H9 (cell line): ENCODE data around the gene ANKUB1. TPM values are rescaled to one million over a fixed set of nuclear protein-coding genes. Genes with fewer than 3 reads are reported as not detected.

Experiments
- DNase-seq: peaks from one replicate; pipeline ENCODE4 v3.0.0-alpha.2; 2017
- H2AFZ ChIP-seq: one replicate; pipeline ENCODE4 v1.6.1; 2013; ENCODE audit warnings: mild to moderate bottlenecking, low read length, control low read depth, moderate library complexity
- H2AK5ac ChIP-seq: 2 replicates; pipeline ENCODE4 v1.6.1; 2013; ENCODE audit warnings: low read length, control low read depth, mixed read lengths; ENCODE audit not compliant: insufficient read length
- H2BK120ac ChIP-seq: one replicate; pipeline ENCODE4 v1.6.1; 2013; ENCODE audit warnings: low read depth, mild to moderate bottlenecking, low read length, control low read depth, inconsistent platforms; ENCODE audit not compliant: poor library complexity, severe bottlenecking
- H2BK12ac ChIP-seq: 2 replicates; pipeline ENCODE4 v1.6.1; 2013; ENCODE audit warnings: low read length, control low read depth, mixed read lengths, low read depth; ENCODE audit not compliant: insufficient read length
- H2BK15ac ChIP-seq: 2 replicates; pipeline ENCODE4 v1.6.1; 2013; ENCODE audit warnings: low read depth, low read length, control low read depth
- H2BK20ac ChIP-seq: one replicate; pipeline ENCODE4 v1.6.1; 2013; ENCODE audit warnings: low read depth, mild to moderate bottlenecking, low read length, control low read depth, inconsistent platforms; ENCODE audit not compliant: poor library complexity, severe bottlenecking
- H2BK5ac ChIP-seq: 2 replicates; pipeline ENCODE4 v1.6.1; 2013; ENCODE audit warnings: low read length, control low read depth, mixed read lengths; ENCODE audit not compliant: insufficient read length
- H3K14ac ChIP-seq: 2 replicates; pipeline ENCODE4 v1.6.1; 2013; ENCODE audit warnings: low read length, control low read depth; ENCODE audit not compliant: insufficient read depth
- H3K18ac ChIP-seq: 2 replicates; pipeline ENCODE4 v1.6.1; 2013; ENCODE audit warnings: low read depth, mild to moderate bottlenecking, mixed read lengths, low read length, control low read depth; ENCODE audit not compliant: insufficient read length
- H3K23ac ChIP-seq: 2 replicates; pipeline ENCODE4 v1.6.1; 2013; ENCODE audit warnings: low read length, control low read depth, mixed read lengths, low read depth; ENCODE audit not compliant: insufficient read length
- H3K23me2 ChIP-seq: 2 replicates; pipeline ENCODE4 v1.6.1; 2013; ENCODE audit warnings: low read depth, mild to moderate bottlenecking, mixed read lengths, low read length, control low read depth; ENCODE audit not compliant: insufficient read length, poor library complexity, severe bottlenecking
- H3K27ac ChIP-seq: 2 replicates; pipeline ENCODE4 v1.5.1; 2013; ENCODE audit warnings: low read length, control low read depth, mixed read lengths, low read depth; ENCODE audit not compliant: insufficient read length
- H3K27me3 ChIP-seq: 2 replicates; pipeline ENCODE4 v1.6.1; 2013; ENCODE audit warnings: low read length, control low read depth, inconsistent platforms; ENCODE audit not compliant: insufficient read depth
- H3K4ac ChIP-seq: 2 replicates; pipeline ENCODE4 v1.6.1; 2013; ENCODE audit warnings: low read depth, mild to moderate bottlenecking, control low read depth, inconsistent platforms, low read length, moderate library complexity
- H3K4me1 ChIP-seq: 2 replicates; pipeline ENCODE4 v1.6.1; 2013; ENCODE audit warnings: low read length, control low read depth, inconsistent platforms; ENCODE audit not compliant: insufficient read depth
- H3K4me2 ChIP-seq: 2 replicates; pipeline ENCODE4 v1.6.1; 2013; ENCODE audit warnings: low read length, control low read depth, mixed read lengths; ENCODE audit not compliant: insufficient read length, insufficient read depth
- H3K56ac ChIP-seq: 2 replicates; pipeline ENCODE4 v1.6.1; 2013; ENCODE audit warnings: low read depth, mild to moderate bottlenecking, mixed read lengths, low read length, control low read depth; ENCODE audit not compliant: insufficient read length
- H3K79me1 ChIP-seq: 2 replicates; pipeline ENCODE4 v1.6.1; 2013; ENCODE audit warnings: low read depth, mild to moderate bottlenecking, moderate library complexity, low read length, control low read depth, inconsistent platforms; ENCODE audit not compliant: insufficient read depth, poor library complexity, severe bottlenecking
- H3K79me2 ChIP-seq: 2 replicates; pipeline ENCODE4 v1.6.1; 2013; ENCODE audit warnings: low read length, control low read depth, inconsistent platforms; ENCODE audit not compliant: insufficient read depth
- H3K9ac ChIP-seq: 2 replicates; pipeline ENCODE4 v1.6.1; 2013; ENCODE audit warnings: low read length, control low read depth, mixed read lengths; ENCODE audit not compliant: insufficient read length; ENCODE audit errors: extremely low read depth
- H3K9me3 ChIP-seq: one replicate; pipeline ENCODE4 v1.6.1; 2013; ENCODE audit warnings: low read depth, low read length, inconsistent platforms; ENCODE audit not compliant: control insufficient read depth
- H3T11ph ChIP-seq: one replicate; pipeline ENCODE4 v1.6.1; 2013; ENCODE audit warnings: mild to moderate bottlenecking, low read length, control low read depth, inconsistent platforms
- H4K20me1 ChIP-seq: one replicate; pipeline ENCODE4 v1.6.1; 2013; ENCODE audit not compliant: control insufficient read depth, insufficient read length, insufficient read depth
- H4K5ac ChIP-seq: 2 replicates; pipeline ENCODE4 v1.6.1; 2013; ENCODE audit warnings: low read depth, mild to moderate bottlenecking, mixed read lengths, low read length, control low read depth; ENCODE audit not compliant: insufficient read length
- H4K8ac ChIP-seq: replicated peaks from 2 replicates; pipeline ENCODE4 v1.6.1; 2013; ENCODE audit warnings: low read length, control low read depth, mixed read lengths, low read depth; ENCODE audit not compliant: insufficient read length
- H4K91ac ChIP-seq: 2 replicates; pipeline ENCODE4 v1.6.1; 2013; ENCODE audit warnings: low read depth, mild to moderate bottlenecking, moderate library complexity, mixed read lengths, low read length, control low read depth; ENCODE audit not compliant: insufficient read length
- H3K27ac Mint-ChIP-seq, 3 experiments: 2 replicates in 2 of 3; 3 replicates in 1 of 3; pipeline ENCODE4 v1.8.0; 2020 to 2021; ENCODE audit warnings: mixed read lengths in 3 of 3, mild to moderate bottlenecking in 1 of 3, moderate library complexity in 1 of 3
- H3K27me3 Mint-ChIP-seq: 2 replicates; pipeline ENCODE4 v1.8.0; 2021; ENCODE audit warnings: low read depth, mild to moderate bottlenecking, moderate library complexity, mixed read lengths
- H3K36me3 Mint-ChIP-seq, 3 experiments: 2 replicates in 2 of 3; 3 replicates in 1 of 3; pipeline ENCODE4 v1.8.0; 2020 to 2021; ENCODE audit warnings: low read depth in 3 of 3, mixed read lengths in 3 of 3; ENCODE audit not compliant: insufficient read depth in 1 of 3
- H3K4me1 Mint-ChIP-seq, 2 experiments: 2 replicates each; pipeline ENCODE4 v1.8.0; 2020; ENCODE audit warnings: mixed read lengths in 2 of 2
- H3K4me3 Mint-ChIP-seq, 2 experiments: 2 replicates in 1 of 2; 3 replicates in 1 of 2; pipeline ENCODE4 v1.8.0; 2020 to 2021; ENCODE audit warnings: mild to moderate bottlenecking in 2 of 2, mixed read lengths in 2 of 2, moderate library complexity in 1 of 2
- H3K9me3 Mint-ChIP-seq, 2 experiments: 2 replicates in 1 of 2; 3 replicates in 1 of 2; pipeline ENCODE4 v1.8.0; 2020; ENCODE audit warnings: mild to moderate bottlenecking in 2 of 2, mixed read lengths in 2 of 2, moderate library complexity in 1 of 2
- CTCF ChIP-seq: fragments of 200-600 bp; sonication (generic); conservative IDR thresholded peaks from 3 replicates; pipeline ENCODE4 v1.8.0; 2021; ENCODE audit warnings: antibody characterized with exemption, mild to moderate bottlenecking
- WGBS: extraction: QIAGEN DNeasy Blood & Tissue Kit; methylation state at CpG from one replicate; pipeline ENCODE4 v1.1.7; 2013; ENCODE audit warnings: missing lambda C conversion rate, low lambda C conversion rate, mixed read lengths; ENCODE audit not compliant: insufficient read length; ENCODE audit errors: extremely low coverage; 5-methylcytosine and 5-hydroxymethylcytosine counted together
- total RNA-seq: library from RNA; stranded (reverse); gene quantifications from 2 replicates; pipeline ENCODE4 v1.2.1, GENCODE V29; 2021

The ANKUB1 gene
- total RNA-seq, 1 experiment from 2014 or later: not detected

GRCh38 chr3:149776170-149776569 is 16.2 kb downstream of the ANKUB1 start:
- Histone ChIP-seq H2AFZ (no peak overlapping the region), H4K8ac (no peak overlapping the region), H3K4ac (no peak overlapping the region), H3K9ac (no peak overlapping the region), H4K91ac (no peak overlapping the region), H3K79me1 (no peaks in the 10 kb centered on the region), H3K4me2 (no peak overlapping the region), H3K9me3 (no peaks in the 10 kb centered on the region), H3K79me2 (no peaks in the 10 kb centered on the region), H2BK15ac (no peak overlapping the region), H4K20me1 (no peaks in the 10 kb centered on the region), H2BK20ac (no peak overlapping the region), H3K27ac (no peak overlapping the region), H3T11ph (no peak overlapping the region), H3K4me1 (no peaks in the 10 kb centered on the region; the same call in 1 of the 2 replicates), H2BK5ac (no peak overlapping the region), H2BK120ac (no peak overlapping the region), H3K23me2 (no peaks in the 10 kb centered on the region), H3K56ac (no peak overlapping the region), H2BK12ac (no peak overlapping the region), H2AK5ac (no peak overlapping the region), H3K27me3 (no peaks in the 10 kb centered on the region), H3K23ac (no peak overlapping the region), H3K18ac (no peak overlapping the region), H3K14ac (no peak overlapping the region), H4K5ac (no peak overlapping the region)
- Mint-ChIP-seq H3K4me1 (peaks cover 5 to 16% of the 10 kb centered on the region in 2 experiments), H3K9me3 (no peaks in the 10 kb centered on the region), H3K36me3 (no peaks in the 10 kb centered on the region), H3K4me3 (no peak overlapping the region), H3K27ac (no peak overlapping the region), H3K27me3 (no peaks in the 10 kb centered on the region)
- no peak for TF ChIP-seq CTCF
- no CpG with 5 or more reads among the region's 1 CpG for WGBS
- DNase-seq: no peak
